Activated CD8-positive, alpha-beta memory T cell treated with anti-CD3 and anti-CD28 coated beads, Interleukin-2, amount 10 ng/mL, durations not matched to agents 7 days and 5 days (primary cell): ENCODE data around the gene MIX23. TPM values are rescaled to one million over a fixed set of nuclear protein-coding genes. Genes with fewer than 3 reads are reported as not detected.

ENCODE experiments used
- ATAC-seq: fragments of 150-1000 bp; cut with Tn5 transposase; one replicate; pipeline ENCODE4 v1.10.0; 2021; ENCODE audit warnings: moderate library complexity
- CTCF ChIA-PET: fragments of 350-600 bp; sonication (Branson Sonifier 250); formaldehyde crosslinking; loops from one replicate; lab custom pipeline; 2021; ENCODE audit warnings: antibody characterized with exemption; lab: Charles Lee
- DNase-seq: peaks from one replicate; pipeline ENCODE4 v3.0.0-alpha.2; 2020
- H3K27ac Mint-ChIP-seq: one replicate; pipeline ENCODE4 v1.8.0; 2021; ENCODE audit warnings: mild to moderate bottlenecking, mixed read lengths
- H3K27me3 Mint-ChIP-seq: one replicate; pipeline ENCODE4 v1.8.0; 2021; ENCODE audit warnings: mixed read lengths
- H3K36me3 Mint-ChIP-seq: one replicate; pipeline ENCODE4 v1.8.0; 2021; ENCODE audit warnings: mild to moderate bottlenecking, mixed read lengths
- H3K4me1 Mint-ChIP-seq: one replicate; pipeline ENCODE4 v1.8.0; 2021; ENCODE audit warnings: mixed read lengths
- H3K4me3 Mint-ChIP-seq: one replicate; pipeline ENCODE4 v1.8.0; 2021; ENCODE audit warnings: mild to moderate bottlenecking, moderate library complexity, mixed read lengths
- H3K9me3 Mint-ChIP-seq: one replicate; pipeline ENCODE4 v1.8.0; 2022; ENCODE audit warnings: low read depth, mixed read lengths
- total RNA-seq, 2 experiments: library from RNA; stranded (reverse); gene quantifications; one replicate each; pipeline ENCODE4 v1.2.3, GENCODE V29; 2021

Gene MIX23
- total RNA-seq, 2 experiments from 2014 or later, result 39.3 to 48.9 TPM

DNA sequence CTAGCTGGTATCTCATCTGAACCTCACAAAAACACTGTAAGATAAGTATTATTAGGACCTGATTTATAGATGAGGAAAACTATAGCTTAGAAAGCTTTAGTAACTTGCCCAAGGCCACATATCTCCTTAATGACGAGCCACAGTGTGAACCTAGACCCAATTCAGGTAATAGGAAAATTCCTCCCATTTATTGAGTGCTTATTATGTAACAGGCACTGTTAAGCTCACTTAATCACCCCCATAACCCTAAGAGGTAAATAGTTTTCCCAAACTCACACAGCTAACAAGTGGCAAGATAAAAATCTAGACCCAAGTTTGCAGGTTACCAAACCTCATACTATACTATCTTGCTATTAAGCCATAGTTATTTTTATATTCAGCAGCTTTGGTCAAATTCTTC is 24.9 kb upstream of the MIX23 start:
- Mint-ChIP-seq H3K27ac (no peak overlapping the region), H3K4me1 (peaks cover 18% of the 10 kb centered on the region), H3K9me3 (no peaks in the 10 kb centered on the region), H3K4me3 (no peak overlapping the region), H3K27me3 (no peaks in the 10 kb centered on the region), H3K36me3 (peaks cover 49% of the 10 kb centered on the region)
- CTCF ChIA-PET, result interaction anchor here (1.5 to 1.8 kb wide), 2 partner anchors 15 to 24 kb away, joined by 5 to 6 read pairs; partner anchors contain the start of gene FAM162A
- ATAC-seq (no peak), DNase-seq (no peak)

DNA sequence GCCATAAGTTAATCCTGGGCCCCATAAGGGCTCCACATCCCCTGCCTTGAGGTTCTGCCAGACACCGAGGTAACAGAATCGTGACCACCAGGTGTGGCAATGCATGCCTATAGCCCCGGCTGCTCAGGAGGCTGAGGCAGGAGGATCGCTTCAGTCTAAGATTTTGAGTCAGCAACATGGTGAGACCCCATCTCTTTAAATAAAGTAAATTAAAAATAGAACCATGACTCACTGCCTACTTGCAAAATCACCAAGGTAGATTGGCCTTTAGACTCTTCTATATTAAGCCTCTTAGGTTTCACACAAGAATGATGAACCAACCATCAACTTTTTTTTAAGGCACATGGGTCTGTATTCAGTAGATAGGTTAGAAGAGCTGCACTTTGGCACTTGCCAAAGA is 23.2 kb upstream of the MIX23 start:
- DNase-seq, result no peak
- peak; percentile 27 for ATAC-seq
- H3K27me3 Mint-ChIP-seq, result no peaks in the 10 kb centered on the region
- H3K36me3 Mint-ChIP-seq, result peaks cover 42% of the 10 kb centered on the region
- no peak overlapping the region for H3K27ac Mint-ChIP-seq
- CTCF ChIA-PET, result interaction anchor here (0.8 kb wide), 1 partner anchor 13 kb away, joined by 3 read pairs; no protein-coding TSS in a partner anchor
- H3K4me3 Mint-ChIP-seq, result no peak overlapping the region
- H3K9me3 Mint-ChIP-seq, result no peaks in the 10 kb centered on the region
- peaks cover 6% of the 10 kb centered on the region for H3K4me1 Mint-ChIP-seq

DNA sequence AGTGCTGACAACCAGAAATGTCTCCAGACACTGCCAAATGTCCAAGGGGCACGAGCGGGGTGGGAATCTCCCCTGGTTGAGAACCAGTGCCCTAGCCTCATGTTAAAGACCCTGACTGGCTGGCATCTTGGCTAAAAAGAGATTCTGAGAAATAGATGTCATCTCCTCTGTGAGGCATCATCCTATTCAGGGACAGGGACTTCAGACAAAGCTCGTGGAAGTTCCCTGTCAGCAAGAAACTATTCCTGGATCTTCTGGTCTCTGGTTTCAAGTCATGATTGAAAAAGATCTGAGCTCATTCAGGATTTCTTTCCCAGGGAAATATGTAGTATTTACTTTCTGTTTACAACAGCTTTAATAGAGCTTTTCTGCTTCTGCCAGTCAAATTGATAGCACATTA is 22.0 kb upstream of the MIX23 start:
- H3K4me3 Mint-ChIP-seq, result no peak overlapping the region
- H3K27ac Mint-ChIP-seq, result no peak overlapping the region
- H3K36me3 Mint-ChIP-seq, result peaks cover 42% of the 10 kb centered on the region
- peaks cover 6% of the 10 kb centered on the region for H3K4me1 Mint-ChIP-seq
- no peak for DNase-seq
- CTCF ChIA-PET, result interaction anchor here (1.2 kb wide), 1 partner anchor 12 kb away, joined by 5 read pairs; no protein-coding TSS in a partner anchor
- no peaks in the 10 kb centered on the region for H3K27me3 Mint-ChIP-seq
- ATAC-seq, result no peak
- no peaks in the 10 kb centered on the region for H3K9me3 Mint-ChIP-seq

DNA sequence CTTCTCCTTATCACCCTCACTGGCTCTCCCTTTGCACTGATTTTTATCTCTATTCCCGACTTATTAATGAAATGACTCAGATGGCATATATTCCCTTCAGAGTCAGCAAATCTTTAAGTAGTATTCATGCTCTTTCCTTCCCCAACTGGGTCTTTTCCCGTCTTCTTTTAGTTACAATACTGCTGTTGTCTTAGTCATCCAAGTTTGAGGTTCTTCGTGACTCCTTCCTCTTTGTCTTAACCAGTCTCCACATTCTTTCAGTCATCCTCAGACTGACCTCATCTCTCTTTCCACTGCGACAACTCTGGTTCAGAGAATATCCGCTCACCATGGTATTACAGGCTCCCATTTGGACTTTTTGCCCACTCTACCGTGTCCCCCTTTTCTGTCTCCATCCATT is 20.5 kb upstream of the MIX23 start:
- CTCF ChIA-PET, result interaction anchor here (1.4 kb wide), 1 partner anchor 19 kb away, joined by 3 read pairs; the partner anchor contains the start of gene FAM162A

DNA sequence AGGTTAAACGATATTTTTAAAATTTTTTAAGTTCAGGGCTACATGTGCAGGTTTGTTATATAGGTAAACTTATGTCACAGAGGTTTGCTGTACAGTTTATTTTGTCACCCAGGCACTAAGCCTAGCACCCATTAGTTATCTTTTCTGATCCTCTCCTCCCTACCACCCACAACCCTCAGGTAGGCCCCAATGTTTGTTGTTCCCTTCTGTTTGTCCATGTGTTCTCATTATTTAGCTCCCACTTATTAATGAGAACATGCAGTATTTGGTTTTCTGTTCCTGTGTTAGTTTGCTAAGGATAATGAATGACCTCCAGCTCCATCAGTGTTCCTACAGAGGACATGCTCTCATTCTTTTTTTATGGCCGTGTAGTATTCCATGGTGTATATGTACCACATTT is 15.9 kb upstream of the MIX23 start:
- DNase-seq, result no peak
- Mint-ChIP-seq H3K27me3 (no peaks in the 10 kb centered on the region), H3K27ac (no peak overlapping the region), H3K4me3 (no peak overlapping the region), H3K9me3 (no peaks in the 10 kb centered on the region), H3K36me3 (peaks cover 26% of the 10 kb centered on the region), H3K4me1 (peaks cover 22% of the 10 kb centered on the region)
- CTCF ChIA-PET, result interaction anchor here (1.5 kb wide), 1 partner anchor 17 kb away, joined by 3 read pairs; the partner anchor contains the start of gene WDR5B
- ATAC-seq, result no peak

More for the DNA sequence above, 20.5 kb upstream of the MIX23 start:
- no peaks in the 10 kb centered on the region for H3K27me3 Mint-ChIP-seq
- DNase-seq, result no peak
- H3K4me1 Mint-ChIP-seq, result peaks cover 6% of the 10 kb centered on the region
- no peak for ATAC-seq
- peaks cover 45% of the 10 kb centered on the region for H3K36me3 Mint-ChIP-seq
- no peak overlapping the region for H3K4me3 Mint-ChIP-seq
- H3K9me3 Mint-ChIP-seq, result no peaks in the 10 kb centered on the region
- no peak overlapping the region for H3K27ac Mint-ChIP-seq

DNA sequence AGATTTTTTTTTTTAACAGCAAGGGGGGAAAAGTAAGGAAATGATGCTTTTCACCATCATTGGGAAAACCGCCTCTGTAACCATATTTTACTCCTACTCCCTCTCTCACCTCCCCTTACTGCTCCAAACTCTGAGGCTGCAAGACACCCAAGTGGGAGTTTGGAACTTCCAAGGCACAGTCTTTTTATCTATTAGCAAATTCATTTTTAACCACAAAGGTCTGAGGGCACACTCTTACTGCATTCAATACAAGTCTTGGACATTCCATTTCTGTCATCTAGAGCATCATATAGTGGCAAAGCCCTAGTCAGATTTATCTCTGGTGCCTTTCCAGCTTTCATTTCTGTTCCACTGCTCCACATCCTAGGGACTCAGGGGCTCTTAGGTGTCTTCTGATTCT is 14.2 kb upstream of the MIX23 start:
- Mint-ChIP-seq H3K27me3 (no peaks in the 10 kb centered on the region), H3K4me1 (peaks cover 30% of the 10 kb centered on the region), H3K9me3 (no peaks in the 10 kb centered on the region), H3K27ac (no peak overlapping the region), H3K36me3 (peaks cover 21% of the 10 kb centered on the region), H3K4me3 (no peak overlapping the region)
- ATAC-seq (no peak), DNase-seq (no peak)
- CTCF ChIA-PET, result no interaction called here

DNA sequence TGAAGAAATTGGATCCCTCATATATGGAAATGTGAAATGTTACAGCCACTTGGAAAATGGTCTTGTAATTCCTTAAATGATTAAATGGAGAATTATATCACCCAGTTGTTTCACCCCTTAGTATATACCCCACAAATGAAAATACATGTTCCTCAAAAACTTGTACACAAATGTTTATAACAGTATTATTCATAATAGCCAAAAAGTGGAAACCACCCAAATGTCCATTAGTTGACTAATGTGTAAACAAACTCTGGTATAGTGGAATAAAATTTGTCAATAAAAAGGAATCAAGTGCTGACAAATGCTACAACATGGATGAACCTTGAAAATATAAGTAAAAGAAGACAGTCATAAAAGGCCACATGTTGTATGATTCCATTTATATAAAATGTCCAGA is 13.5 kb upstream of the MIX23 start:
- CTCF ChIA-PET, result interaction anchor here (1.3 kb wide), 1 partner anchor 12 kb away, joined by 5 read pairs; the partner anchor contains the start of gene FAM162A
- H3K4me1 Mint-ChIP-seq, result peaks cover 30% of the 10 kb centered on the region
- ATAC-seq, result no peak

DNA sequence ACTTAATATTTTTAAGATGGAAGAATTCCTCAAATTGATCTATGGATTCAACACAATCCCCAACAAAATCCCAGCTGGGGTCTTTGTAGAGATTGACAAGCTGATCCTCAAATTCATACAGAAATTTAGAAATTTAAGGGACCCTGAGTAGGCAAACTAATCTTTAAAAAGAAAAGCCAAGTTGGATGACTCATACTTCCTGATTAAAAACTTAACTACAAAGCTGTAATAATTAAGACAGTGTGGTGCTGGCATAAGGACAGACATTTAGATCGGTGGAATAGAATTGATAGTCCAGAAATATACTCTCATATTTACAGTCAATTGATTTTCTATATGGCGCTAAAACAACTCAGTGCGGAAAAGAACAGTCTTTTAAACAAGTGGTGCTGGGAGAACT is 12.6 kb upstream of the MIX23 start:
- ATAC-seq (peak; percentile 33), DNase-seq (no peak)
- Mint-ChIP-seq H3K36me3 (peaks cover 20% of the 10 kb centered on the region), H3K9me3 (no peaks in the 10 kb centered on the region), H3K27me3 (no peaks in the 10 kb centered on the region), H3K4me3 (no peak overlapping the region), H3K27ac (no peak overlapping the region), H3K4me1 (peaks cover 30% of the 10 kb centered on the region)
- CTCF ChIA-PET, result interaction anchor here (1.3 kb wide), 1 partner anchor 11 kb away, joined by 5 read pairs; the partner anchor contains the start of gene FAM162A

More for the DNA sequence above, 13.5 kb upstream of the MIX23 start:
- Mint-ChIP-seq H3K4me3 (no peak overlapping the region), H3K27me3 (no peaks in the 10 kb centered on the region), H3K9me3 (no peaks in the 10 kb centered on the region), H3K27ac (no peak overlapping the region), H3K36me3 (peaks cover 20% of the 10 kb centered on the region)
- DNase-seq, result no peak

DNA sequence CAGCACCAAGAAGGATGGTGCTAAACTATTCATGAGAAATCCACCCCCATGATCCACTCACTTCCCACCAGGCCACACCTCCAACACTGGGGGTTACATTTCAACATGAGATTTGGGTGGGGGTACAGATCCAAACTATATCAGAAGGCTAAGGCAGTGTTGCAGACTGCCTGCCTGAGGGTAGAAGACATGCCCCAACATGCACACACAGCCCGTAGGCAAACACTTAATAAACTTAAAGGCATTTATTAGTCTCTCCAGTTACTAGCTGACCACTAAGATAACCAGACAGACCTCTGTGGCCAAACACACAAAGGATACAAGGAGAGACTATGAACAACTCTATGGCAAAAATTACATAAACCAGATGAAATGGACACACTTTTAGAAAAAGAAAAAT is 11.1 kb upstream of the MIX23 start:
- CTCF ChIA-PET, result interaction anchor here (1.2 to 2.4 kb wide), 7 partner anchors 11 to 285 kb away, joined by 3 to 32 read pairs (median 4); partner anchors contain the start of genes FAM162A, MIX23 and WDR5B
- H3K4me3 Mint-ChIP-seq, result no peak overlapping the region
- H3K9me3 Mint-ChIP-seq, result no peaks in the 10 kb centered on the region
- peaks cover 11% of the 10 kb centered on the region for H3K36me3 Mint-ChIP-seq
- H3K27me3 Mint-ChIP-seq, result no peaks in the 10 kb centered on the region
- H3K4me1 Mint-ChIP-seq, result peaks cover 30% of the 10 kb centered on the region
- ATAC-seq (no peak), DNase-seq (no peak)
- no peak overlapping the region for H3K27ac Mint-ChIP-seq

DNA sequence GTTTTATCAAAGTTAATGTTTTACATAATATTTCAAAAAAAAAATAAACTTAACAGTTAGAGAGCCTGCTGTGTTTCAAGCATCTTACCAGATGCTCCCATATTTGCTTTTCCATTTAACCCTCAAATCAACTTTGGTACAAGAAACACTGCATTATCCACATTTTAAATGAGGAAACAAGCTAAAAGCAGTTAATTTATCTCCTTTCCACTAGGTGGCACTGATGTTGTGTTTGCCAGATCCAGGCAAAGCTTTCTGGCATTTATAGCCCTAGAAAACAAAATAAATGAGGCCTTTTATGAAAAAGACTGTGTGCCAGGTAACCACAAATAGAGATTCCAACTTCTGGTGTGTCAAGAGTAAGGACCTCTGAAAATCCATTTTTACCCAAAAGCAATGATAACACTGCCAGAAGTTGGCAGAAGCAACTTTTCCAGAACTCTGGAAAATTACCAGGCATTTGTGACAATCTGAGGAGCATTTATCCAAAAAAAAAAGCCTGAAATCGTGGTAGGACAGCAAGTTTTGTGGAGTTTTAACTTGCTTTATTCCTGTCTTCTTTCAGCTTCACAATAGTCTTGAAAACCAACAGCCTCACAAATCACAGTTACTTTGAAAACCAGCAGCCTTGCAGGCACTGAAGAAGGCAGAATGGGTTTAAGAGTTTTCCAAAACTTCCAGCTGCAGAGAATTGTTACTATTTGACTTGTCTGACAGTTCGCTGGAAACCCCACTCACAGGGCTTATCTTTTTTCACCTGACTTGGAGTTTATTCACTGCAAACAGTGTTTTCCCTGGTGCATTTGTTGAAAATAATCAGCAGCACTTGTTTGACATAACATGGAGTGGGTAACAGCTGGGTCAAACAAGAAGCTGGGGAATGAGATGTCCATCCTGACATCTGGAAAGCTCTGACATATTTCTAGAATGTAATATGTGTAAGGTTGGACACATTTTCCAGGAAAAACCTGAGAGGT is 10.1 kb upstream of the MIX23 start:
- ATAC-seq, result no peak
- DNase-seq, result no peak
- peaks cover 37% of the 10 kb centered on the region for H3K4me1 Mint-ChIP-seq

DNA sequence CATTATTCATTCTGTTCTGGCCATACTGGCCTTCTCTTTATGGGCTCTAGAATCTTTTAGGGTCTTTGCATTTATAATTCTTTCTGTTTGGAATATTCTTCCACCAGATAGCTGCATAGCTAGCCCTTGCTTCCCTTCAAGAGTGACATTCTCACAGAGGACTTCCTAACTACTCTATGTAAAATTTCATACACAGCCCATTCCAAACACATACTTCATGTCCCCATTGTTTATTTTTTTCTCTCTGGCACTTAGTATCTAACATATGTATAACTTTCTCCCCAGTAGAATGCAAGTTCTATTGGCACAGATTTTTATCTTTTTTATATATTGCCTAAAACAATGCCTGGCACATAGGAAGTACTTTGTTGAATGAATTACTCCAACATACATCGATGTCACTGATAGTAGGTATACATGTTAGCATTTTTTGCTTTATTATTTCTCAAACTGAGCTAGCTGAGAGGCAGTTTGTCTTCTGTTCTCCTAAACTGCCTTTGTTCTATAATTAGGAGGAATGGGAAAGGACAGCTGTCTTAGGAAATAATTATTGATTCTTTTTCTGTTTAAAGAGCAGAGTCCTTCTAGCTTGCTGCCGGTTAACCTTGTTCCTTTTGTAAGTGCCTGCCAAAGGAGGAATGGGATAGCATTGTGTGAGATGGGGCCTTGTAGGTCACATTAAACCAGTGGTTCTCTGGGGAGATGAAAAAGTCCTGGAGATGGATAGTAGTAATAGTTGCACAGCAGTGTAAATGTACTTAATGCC is 8.8 kb upstream of the MIX23 start:
- Mint-ChIP-seq H3K4me3 (no peak overlapping the region), H3K36me3 (peaks cover 16% of the 10 kb centered on the region), H3K27ac (no peak overlapping the region), H3K9me3 (no peaks in the 10 kb centered on the region), H3K4me1 (peaks cover 44% of the 10 kb centered on the region), H3K27me3 (no peaks in the 10 kb centered on the region)
- no peak for ATAC-seq
- no peak for DNase-seq
- CTCF ChIA-PET, result interaction anchor here (1.4 kb wide), 1 partner anchor 402 kb away, joined by 3 read pairs; the partner anchor contains the start of gene HSPBAP1

More for the DNA sequence above, 10.1 kb upstream of the MIX23 start:
- Mint-ChIP-seq H3K27ac (no peak overlapping the region), H3K4me3 (no peak overlapping the region), H3K9me3 (no peaks in the 10 kb centered on the region), H3K36me3 (peaks cover 10% of the 10 kb centered on the region), H3K27me3 (no peaks in the 10 kb centered on the region)
- CTCF ChIA-PET, result interaction anchor here (0.6 to 2.4 kb wide), 20 partner anchors 9 to 401 kb away, joined by 3 to 32 read pairs (median 4); partner anchors contain the start of genes FAM162A, HSPBAP1, MIX23 and WDR5B

DNA sequence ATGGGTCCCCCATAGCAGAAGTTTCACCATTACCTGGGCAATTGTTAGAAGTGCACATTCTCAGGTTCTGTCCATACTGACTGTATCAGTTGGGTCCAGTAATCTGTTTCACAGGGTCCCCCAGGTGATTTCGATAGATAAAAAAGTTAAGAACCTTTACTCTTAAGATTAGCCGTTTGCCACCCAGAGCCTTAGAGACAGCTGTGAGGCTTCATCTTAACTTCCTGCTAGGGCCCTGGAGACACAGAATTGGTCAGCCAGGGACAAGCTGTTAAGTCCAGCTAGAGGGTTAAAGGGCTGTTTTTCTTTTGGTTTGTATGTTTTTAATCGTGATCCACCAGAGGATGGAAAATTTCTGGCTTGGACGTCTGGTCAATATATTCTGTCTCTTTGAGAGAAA is 7.6 kb upstream of the MIX23 start:
- H3K4me3 Mint-ChIP-seq, result no peak overlapping the region
- no peaks in the 10 kb centered on the region for H3K9me3 Mint-ChIP-seq
- peaks cover 21% of the 10 kb centered on the region for H3K36me3 Mint-ChIP-seq
- DNase-seq, result no peak
- ATAC-seq, result no peak
- no peaks in the 10 kb centered on the region for H3K27me3 Mint-ChIP-seq
- H3K27ac Mint-ChIP-seq, result no peak overlapping the region
- CTCF ChIA-PET, result interaction anchor here (1.1 to 1.3 kb wide), 2 partner anchors 25 to 291 kb away, joined by 3 read pairs; partner anchors contain the start of gene WDR5B
- H3K4me1 Mint-ChIP-seq, result peaks cover 48% of the 10 kb centered on the region

DNA sequence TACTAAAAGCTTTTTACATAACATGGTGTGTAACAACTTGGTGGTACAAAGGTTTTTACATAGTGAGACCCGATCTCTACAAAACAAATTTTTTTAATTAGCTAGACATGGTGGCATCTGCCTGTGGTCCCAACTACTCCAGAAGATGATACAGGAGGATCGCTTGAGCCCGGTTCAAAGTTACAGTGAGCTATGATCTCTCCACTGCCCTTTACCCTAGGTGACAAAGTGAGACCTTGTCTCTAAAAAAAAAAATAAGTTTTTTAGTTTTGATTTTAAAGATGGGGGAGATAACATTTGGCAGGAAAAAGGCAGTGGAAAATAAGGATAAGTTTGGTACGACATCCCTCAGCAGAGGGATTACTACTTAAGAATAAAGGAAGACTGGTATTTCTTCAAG is 6.9 kb upstream of the MIX23 start:
- H3K4me1 Mint-ChIP-seq, result peaks cover 45% of the 10 kb centered on the region
- H3K27me3 Mint-ChIP-seq, result no peaks in the 10 kb centered on the region
- CTCF ChIA-PET, result interaction anchor here (1.3 kb wide), 1 partner anchor 292 kb away, joined by 3 read pairs; no protein-coding TSS in a partner anchor
- H3K9me3 Mint-ChIP-seq, result no peaks in the 10 kb centered on the region
- ATAC-seq (no peak), DNase-seq (no peak)
- no peak overlapping the region for H3K4me3 Mint-ChIP-seq
- no peak overlapping the region for H3K27ac Mint-ChIP-seq
- H3K36me3 Mint-ChIP-seq, result peaks cover 21% of the 10 kb centered on the region
